Colon (tissue), 2 donors: ENCODE measurements around the gene SLBP.

ENCODE experiments used
- FAIRE-seq: peaks from 2 replicates; lab custom pipeline; 2012; peaks lifted over from hg19 to GRCh38; lab: Jason Lieb, UNC
- donor health status: control.
- donor health status: control.

The SLBP gene

GRCh38 chr4:1748465-1748995, 36.4 kb upstream of the SLBP start:
- FAIRE-seq, result no peak

DNA sequence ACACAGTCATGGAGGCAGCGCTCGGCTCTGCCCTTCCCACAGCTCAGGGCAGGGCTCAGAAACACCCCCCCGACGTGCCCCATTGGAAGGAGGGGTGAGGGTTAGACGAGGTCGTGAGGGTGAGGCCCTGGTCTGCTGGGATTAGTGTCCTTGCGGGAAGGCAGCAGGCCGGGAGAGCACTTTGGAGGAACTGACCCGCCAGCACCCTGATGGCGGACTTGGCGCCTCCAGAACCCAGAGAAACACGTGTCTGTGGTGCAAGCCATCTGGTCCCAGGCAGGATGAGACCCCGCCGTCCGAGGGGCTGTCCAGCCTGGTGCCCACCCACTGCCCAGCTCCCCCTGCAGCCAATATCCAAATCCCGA, 35.5 kb upstream of the SLBP start:
- FAIRE-seq, result no peak

- FAIRE-seq, result no peak
Observed at GRCh38 chr4:1746919-1747602, 34.9 kb upstream of the SLBP start.

GRCh38 chr4:1746265-1746691, 34.2 kb upstream of the SLBP start:
- FAIRE-seq, result no peak

GRCh38 chr4:1745697-1746096, 33.6 kb upstream of the SLBP start:
- FAIRE-seq, result no peak

DNA sequence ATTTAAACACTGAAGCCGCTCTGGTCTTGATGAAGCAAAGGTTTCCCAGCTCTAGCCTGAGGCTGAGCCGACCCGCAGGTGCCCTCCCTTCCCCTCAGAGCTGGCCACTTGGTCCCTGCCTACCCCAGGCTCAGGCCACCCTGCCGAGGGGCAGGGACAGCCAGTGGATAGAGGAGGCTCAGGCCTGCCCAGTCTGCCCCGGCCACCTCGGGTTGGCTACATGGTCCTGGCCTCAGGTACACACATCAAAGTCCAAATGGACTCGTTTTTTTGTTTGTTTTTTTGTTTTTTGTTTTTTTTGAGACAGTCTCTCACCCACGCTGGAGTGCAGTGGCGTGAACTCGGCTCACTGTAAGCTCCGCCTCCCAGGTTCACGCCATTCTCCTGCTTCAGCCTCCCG, 33.0 kb upstream of the SLBP start:
- FAIRE-seq, result no peak

DNA sequence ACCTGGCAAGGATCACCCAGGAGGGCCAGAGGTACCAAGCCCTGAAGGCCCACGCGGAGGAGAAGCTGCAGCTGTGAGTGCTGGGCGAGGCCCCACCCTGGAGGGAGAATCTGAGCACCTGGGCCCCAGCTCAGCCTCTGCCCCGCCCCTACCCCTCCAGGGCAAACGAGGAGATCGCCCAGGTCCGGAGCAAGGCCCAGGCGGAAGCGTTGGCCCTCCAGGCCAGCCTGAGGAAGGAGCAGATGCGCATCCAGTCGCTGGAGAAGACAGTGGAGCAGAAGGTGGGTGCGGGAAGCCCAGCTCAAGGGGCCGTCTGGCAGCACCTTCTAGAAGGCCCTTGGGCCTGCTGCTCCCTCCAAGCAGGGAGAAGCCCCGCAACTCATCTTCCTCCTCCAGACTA, 32.4 kb upstream of the SLBP start:
- FAIRE-seq, result no peak

DNA sequence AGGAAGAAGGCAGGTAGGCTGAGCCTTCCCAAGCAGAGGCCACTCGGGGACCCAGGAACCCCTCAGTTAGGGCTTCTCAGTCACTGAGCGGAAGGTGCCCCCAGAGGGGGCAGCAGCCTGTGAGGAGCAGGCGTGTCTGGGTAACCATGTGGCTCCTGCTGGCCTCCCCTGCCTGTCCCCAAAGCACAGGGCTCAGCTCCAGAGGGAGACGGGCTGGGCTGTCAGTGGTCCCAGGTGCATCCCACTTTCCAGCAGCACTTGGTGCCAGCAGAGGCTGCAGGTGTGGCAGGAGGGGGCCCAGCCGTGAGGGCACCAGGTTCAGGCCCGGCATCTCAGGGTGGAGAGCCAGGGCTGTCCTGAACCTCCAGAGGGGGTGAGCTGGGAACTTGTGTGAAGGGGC, 31.9 kb upstream of the SLBP start:
- no peak for FAIRE-seq

GRCh38 chr4:1743551-1743950, 31.4 kb upstream of the SLBP start:
- no peak for FAIRE-seq

GRCh38 chr4:1741208-1741607, 29.1 kb upstream of the SLBP start:
- no peak for FAIRE-seq

DNA sequence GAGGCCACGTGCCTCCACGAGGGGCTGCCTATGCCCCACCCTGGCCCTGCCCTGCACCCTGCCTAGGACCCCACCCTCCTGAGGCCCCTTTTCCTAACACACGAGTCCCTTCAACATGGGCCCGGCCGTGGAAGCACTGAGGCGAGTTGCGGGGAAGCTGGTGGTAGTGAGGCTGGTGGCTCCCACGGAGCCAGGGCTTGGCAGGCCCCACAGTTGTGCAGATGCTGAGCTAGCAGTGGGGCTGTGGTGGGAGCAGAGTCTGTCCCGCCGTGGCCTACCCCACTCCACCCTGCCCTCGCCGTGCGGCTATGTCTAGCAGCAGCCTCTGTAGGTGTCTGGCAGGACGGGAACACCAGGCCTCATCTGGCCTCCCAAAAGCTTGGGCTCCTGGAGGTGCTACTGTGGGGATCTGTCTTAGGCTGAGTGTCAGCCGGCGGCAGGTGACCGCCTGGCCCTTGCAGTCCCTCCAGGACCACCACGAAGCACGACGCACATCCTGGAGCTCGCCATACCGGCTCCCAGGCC, 28.0 kb upstream of the SLBP start:
- FAIRE-seq, result no peak

GRCh38 chr4:1739358-1739757, 27.2 kb upstream of the SLBP start:
- no peak for FAIRE-seq

DNA sequence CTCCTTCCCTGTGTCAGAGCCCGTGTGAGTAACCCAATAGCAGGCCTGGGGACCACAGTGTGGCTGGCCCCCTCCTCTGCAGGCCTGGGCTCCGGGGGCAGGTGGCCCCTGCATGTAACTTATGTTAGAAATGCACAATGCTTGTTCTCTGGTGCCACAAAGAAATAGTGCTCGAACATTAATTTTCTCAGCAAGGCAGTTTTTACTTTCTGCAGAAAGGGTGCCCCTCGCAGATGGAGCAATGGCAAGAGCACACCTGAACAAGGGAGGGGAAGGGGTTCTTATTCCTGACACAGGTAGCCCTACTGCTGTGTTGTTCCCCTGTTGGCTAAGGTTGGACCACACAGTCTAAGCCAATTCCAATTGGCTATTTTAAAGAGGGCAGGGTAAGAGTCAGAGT, 26.3 kb upstream of the SLBP start:
- FAIRE-seq, result no peak

GRCh38 chr4:1737666-1738065, 25.5 kb upstream of the SLBP start:
- no peak for FAIRE-seq

GRCh38 chr4:1736812-1737211, 24.7 kb upstream of the SLBP start:
- FAIRE-seq, result no peak

DNA sequence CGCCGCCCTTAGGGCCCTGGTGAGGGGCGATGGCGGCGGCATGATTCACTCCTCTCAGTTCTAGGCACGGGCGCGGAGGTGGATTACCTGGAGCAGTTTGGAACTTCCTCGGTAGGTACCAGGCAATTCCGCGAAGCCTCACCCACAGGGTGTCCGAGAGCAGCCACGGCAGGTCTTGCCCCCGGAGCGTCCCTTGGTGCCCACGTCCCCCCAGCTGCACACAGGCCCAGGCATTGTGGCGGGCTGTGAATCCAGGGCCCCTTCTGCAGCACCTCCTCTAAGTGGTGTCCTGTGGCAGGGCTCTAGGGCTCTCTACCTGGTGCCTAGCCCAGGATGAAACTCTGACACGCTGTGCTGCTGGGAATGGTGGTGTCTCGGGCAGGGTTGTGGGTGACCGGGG, 23.1 kb upstream of the SLBP start:
- FAIRE-seq, result no peak

GRCh38 chr4:1732911-1733310, 20.8 kb upstream of the SLBP start:
- no peak for FAIRE-seq

GRCh38 chr4:1731180-1731579, 19.1 kb upstream of the SLBP start:
- no peak for FAIRE-seq

- no peak for FAIRE-seq
Observed at GRCh38 chr4:1730532-1731135, 18.5 kb upstream of the SLBP start.

- FAIRE-seq, result no peak
Observed at GRCh38 chr4:1728061-1728980, 16.2 kb upstream of the SLBP start.

- FAIRE-seq, result no peak
Observed at GRCh38 chr4:1727117-1728031, 15.3 kb upstream of the SLBP start.
